ENCODE results near the gene KLHL35. TPM values are rescaled to one million over a fixed set of nuclear protein-coding genes. Genes with fewer than 3 reads are reported as not detected.

KLHL35 gene
- total RNA-seq, 1 experiment from 2014 or later: 0.83 TPM

- no peak overlapping the region for H4K91ac ChIP-seq (ENCODE audit: insufficient read length, low read depth, low read length)
- no peaks in the 10 kb centered on the region for H3K9me3 ChIP-seq (ENCODE audit: control insufficient read depth, low read depth, low read length)
- no peak overlapping the region for H2AFZ ChIP-seq (ENCODE audit: low read length)
- Mint-ChIP-seq H3K27ac (no peak overlapping the region), H3K36me3 (ENCODE audit: insufficient read depth in 1 of 3, low read depth in 3 of 3) (no peaks in the 10 kb centered on the region; a peak in 1 of 7 replicates), H3K9me3 (no peaks in the 10 kb centered on the region), H3K4me3 (no peak overlapping the region), H3K27me3 (ENCODE audit: low read depth) (peaks cover 7% of the 10 kb centered on the region), H3K4me1 (peaks cover 0 to 6% of the 10 kb centered on the region in 2 experiments; a peak in 1 of 4 replicates)
- no peak overlapping the region for H2BK12ac ChIP-seq (ENCODE audit: insufficient read length, low read depth, low read length)
- no peak overlapping the region for H2BK5ac ChIP-seq (ENCODE audit: insufficient read length, low read length)
- H3K27ac ChIP-seq (ENCODE audit: insufficient read length, low read depth, low read length): no peak overlapping the region
- no peaks in the 10 kb centered on the region for H3K23me2 ChIP-seq (ENCODE audit: insufficient read length, low read depth, low read length, poor library complexity, severe bottlenecking)
- no peaks in the 10 kb centered on the region for H3K4me1 ChIP-seq (ENCODE audit: insufficient read depth, low read length)
- H4K5ac ChIP-seq (ENCODE audit: insufficient read length, low read depth, low read length): no peak overlapping the region
- no peaks in the 10 kb centered on the region for H3K79me2 ChIP-seq (ENCODE audit: insufficient read depth, low read length)
- H3K27me3 ChIP-seq (ENCODE audit: insufficient read depth, low read length): no peaks in the 10 kb centered on the region
- H3K4me2 ChIP-seq (ENCODE audit: insufficient read depth, insufficient read length, low read length): no peak overlapping the region
- no peaks in the 10 kb centered on the region for H4K20me1 ChIP-seq (ENCODE audit: control insufficient read depth, insufficient read depth, insufficient read length)
- no peak overlapping the region for H3K4ac ChIP-seq (ENCODE audit: low read depth, low read length)
- no peak overlapping the region for H3K9ac ChIP-seq (ENCODE audit: extremely low read depth, insufficient read length, low read length)
- DNase-seq: no peak
- no peak overlapping the region for H2AK5ac ChIP-seq (ENCODE audit: insufficient read length, low read length)
- H2BK120ac ChIP-seq (ENCODE audit: low read depth, low read length, poor library complexity, severe bottlenecking): no peak overlapping the region
- TF ChIP-seq, protein P1, sequence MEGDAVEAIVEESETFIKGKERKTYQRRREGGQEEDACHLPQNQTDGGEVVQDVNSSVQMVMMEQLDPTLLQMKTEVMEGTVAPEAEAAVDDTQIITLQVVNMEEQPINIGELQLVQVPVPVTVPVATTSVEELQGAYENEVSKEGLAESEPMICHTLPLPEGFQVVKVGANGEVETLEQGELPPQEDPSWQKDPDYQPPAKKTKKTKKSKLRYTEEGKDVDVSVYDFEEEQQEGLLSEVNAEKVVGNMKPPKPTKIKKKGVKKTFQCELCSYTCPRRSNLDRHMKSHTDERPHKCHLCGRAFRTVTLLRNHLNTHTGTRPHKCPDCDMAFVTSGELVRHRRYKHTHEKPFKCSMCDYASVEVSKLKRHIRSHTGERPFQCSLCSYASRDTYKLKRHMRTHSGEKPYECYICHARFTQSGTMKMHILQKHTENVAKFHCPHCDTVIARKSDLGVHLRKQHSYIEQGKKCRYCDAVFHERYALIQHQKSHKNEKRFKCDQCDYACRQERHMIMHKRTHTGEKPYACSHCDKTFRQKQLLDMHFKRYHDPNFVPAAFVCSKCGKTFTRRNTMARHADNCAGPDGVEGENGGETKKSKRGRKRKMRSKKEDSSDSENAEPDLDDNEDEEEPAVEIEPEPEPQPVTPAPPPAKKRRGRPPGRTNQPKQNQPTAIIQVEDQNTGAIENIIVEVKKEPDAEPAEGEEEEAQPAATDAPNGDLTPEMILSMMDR (conservative IDR thresholded peaks at IDR 0.05): no peak
- H3K79me1 ChIP-seq (ENCODE audit: insufficient read depth, low read depth, low read length, poor library complexity, severe bottlenecking): no peaks in the 10 kb centered on the region
- no peak overlapping the region for H3K23ac ChIP-seq (ENCODE audit: insufficient read length, low read depth, low read length)
- H2BK20ac ChIP-seq (ENCODE audit: low read depth, low read length, poor library complexity, severe bottlenecking): no peak overlapping the region
- no peak overlapping the region for H4K8ac ChIP-seq (replicated peaks; ENCODE audit: insufficient read length, low read depth, low read length)
- no peak overlapping the region for H3T11ph ChIP-seq (ENCODE audit: low read length)
- no peak overlapping the region for H3K18ac ChIP-seq (ENCODE audit: insufficient read length, low read depth, low read length)
- H2BK15ac ChIP-seq (ENCODE audit: low read depth, low read length): no peak overlapping the region
- no peak overlapping the region for H3K56ac ChIP-seq (ENCODE audit: insufficient read length, low read depth, low read length)
- no CpG with 5 or more reads among the region's 5 CpGs for WGBS (ENCODE audit: extremely low coverage, insufficient read length, low lambda C conversion rate)
- H3K14ac ChIP-seq (ENCODE audit: insufficient read depth, low read length): no peak overlapping the region
Measured at GRCh38 chr11:75447415-75447814, 14.4 kb upstream of the KLHL35 start.
